PFSK-1 (cell line): Measurements from ENCODE around the gene NELFCD.

ENCODE experiments used
- POLR2AphosphoS5 ChIP-seq: IDR thresholded peaks from 2 replicates; pipeline ENCODE4 v1.6.1; 2012; ENCODE audit warnings: low read depth, mild to moderate bottlenecking, control low read depth, low read length, moderate library complexity
- SIN3A ChIP-seq: IDR thresholded peaks from 2 replicates; pipeline ENCODE4 v1.6.1; 2012; ENCODE audit warnings: mild to moderate bottlenecking, low read length, moderate library complexity, borderline replicate concordance; ENCODE audit not compliant: insufficient read depth
- TF ChIP-seq, protein P1 (sequence below), 2 experiments: IDR thresholded peaks; 2 replicates each; pipeline versions ENCODE4 v1.6.1 to v1.8.0; 2011 to 2012; ENCODE audit warnings: low read depth in 2 of 2, low read length in 2 of 2, control low read depth in 1 of 2, inconsistent platforms in 1 of 2, mild to moderate bottlenecking in 1 of 2, moderate library complexity in 1 of 2; ENCODE audit not compliant: insufficient read depth in 1 of 2

DNA sequence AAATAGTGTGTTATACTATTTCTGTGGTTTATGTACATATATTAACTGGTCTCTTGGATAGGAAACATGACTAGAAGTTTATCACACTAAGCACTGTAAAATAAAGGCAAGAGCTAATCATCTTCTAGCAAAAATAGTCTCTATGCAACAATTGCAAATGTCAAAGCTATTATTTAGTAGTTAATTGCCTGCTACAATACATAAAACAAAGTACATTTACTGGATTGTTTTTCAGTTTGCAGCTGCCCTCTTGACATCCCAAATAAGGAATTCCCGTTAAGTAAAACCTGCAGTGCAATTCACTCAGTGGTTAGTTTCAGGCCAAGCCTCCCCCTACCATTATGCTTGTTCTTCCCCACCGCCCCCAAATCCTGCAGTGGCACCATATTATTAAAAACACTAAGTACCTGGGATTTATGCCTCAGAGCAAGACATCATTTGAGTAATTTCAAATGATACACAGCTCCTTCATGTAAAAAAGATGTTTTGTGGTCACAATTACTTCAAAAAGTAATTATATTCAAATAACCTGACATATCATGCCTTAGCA lies 52.6 kb downstream of the NELFCD start:
- TF ChIP-seq SIN3A (no peak), POLR2AphosphoS5 (no peak)
- TF ChIP-seq, protein P1, sequence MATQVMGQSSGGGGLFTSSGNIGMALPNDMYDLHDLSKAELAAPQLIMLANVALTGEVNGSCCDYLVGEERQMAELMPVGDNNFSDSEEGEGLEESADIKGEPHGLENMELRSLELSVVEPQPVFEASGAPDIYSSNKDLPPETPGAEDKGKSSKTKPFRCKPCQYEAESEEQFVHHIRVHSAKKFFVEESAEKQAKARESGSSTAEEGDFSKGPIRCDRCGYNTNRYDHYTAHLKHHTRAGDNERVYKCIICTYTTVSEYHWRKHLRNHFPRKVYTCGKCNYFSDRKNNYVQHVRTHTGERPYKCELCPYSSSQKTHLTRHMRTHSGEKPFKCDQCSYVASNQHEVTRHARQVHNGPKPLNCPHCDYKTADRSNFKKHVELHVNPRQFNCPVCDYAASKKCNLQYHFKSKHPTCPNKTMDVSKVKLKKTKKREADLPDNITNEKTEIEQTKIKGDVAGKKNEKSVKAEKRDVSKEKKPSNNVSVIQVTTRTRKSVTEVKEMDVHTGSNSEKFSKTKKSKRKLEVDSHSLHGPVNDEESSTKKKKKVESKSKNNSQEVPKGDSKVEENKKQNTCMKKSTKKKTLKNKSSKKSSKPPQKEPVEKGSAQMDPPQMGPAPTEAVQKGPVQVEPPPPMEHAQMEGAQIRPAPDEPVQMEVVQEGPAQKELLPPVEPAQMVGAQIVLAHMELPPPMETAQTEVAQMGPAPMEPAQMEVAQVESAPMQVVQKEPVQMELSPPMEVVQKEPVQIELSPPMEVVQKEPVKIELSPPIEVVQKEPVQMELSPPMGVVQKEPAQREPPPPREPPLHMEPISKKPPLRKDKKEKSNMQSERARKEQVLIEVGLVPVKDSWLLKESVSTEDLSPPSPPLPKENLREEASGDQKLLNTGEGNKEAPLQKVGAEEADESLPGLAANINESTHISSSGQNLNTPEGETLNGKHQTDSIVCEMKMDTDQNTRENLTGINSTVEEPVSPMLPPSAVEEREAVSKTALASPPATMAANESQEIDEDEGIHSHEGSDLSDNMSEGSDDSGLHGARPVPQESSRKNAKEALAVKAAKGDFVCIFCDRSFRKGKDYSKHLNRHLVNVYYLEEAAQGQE (IDR thresholded peaks at IDR 0.05; ENCODE audit: insufficient read depth in 1 of 2, low read depth in 2 of 2, low read length in 2 of 2), result no peak
